GM18511 (cell line): ENCODE data around the gene RNF125.
A peak's percentile ranks its signal among the peaks of the same experiment; 100 is the strongest.

ENCODE experiments used
- ATAC-seq: cut with Tn5 transposase; IDR thresholded peaks from one replicate; pipeline ENCODE4 v1.9.1; 2021; ENCODE audit warnings: mild to moderate bottlenecking, moderate library complexity; ENCODE audit not compliant: unreplicated experiment

The RNF125 gene

DNA sequence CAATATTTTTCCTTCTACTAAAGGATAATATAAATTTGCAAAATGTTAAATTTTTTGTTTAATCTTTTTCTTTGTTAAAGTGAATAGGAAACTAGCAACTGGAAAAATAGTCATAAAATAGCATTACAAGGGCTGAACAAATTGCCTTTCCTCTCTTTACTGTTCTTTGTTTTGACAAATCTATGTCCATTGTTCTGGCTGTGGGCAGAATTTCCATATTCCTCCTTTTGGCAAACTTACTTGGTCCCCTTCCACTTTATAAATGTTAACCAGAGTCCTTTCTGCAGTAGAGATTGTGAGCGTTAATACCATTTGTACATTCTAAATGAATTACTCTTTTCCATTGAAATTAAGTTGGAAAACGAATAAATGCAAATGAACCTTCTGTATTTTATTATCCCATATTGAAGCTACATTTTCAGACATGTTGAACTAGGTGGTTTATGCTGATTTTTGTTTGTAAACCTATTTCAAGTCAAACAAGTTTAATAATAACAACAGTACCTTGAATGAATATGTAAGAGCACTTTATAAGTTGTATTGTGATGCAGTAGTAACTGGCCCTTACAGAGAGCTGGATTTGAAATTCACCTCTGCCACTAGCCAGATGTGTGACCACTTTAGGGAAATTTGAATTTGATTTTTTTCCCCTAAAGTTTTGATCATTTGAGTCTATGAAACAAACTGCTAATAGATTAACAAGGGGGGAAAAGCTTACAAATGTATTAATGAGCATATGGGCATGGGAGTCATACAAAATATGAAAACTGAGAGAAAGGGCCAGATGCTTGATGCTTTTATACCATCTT lies 3.3 kb downstream of the RNF125 start:
- no peak for ATAC-seq

DNA sequence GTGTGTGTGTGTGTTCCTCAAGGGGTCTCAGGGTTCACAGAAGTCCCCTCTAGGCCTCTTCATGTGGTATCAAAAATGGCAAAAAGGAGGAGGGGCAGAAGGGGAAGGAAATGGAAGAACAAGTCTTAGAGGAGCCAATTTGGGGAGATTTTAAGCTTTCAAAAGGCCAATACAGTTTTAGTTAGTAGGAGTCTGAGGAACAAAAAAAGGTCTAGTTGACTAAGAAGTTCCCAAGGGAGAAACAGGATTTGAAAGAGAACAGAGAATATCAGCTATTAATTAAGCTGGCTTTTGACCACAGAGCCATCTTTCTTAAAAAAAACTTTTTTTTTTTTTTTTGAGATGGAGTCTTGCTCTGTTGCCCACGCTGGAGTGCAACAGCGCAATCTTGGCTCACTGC lies 7.1 kb downstream of the RNF125 start:
- no peak for ATAC-seq

DNA sequence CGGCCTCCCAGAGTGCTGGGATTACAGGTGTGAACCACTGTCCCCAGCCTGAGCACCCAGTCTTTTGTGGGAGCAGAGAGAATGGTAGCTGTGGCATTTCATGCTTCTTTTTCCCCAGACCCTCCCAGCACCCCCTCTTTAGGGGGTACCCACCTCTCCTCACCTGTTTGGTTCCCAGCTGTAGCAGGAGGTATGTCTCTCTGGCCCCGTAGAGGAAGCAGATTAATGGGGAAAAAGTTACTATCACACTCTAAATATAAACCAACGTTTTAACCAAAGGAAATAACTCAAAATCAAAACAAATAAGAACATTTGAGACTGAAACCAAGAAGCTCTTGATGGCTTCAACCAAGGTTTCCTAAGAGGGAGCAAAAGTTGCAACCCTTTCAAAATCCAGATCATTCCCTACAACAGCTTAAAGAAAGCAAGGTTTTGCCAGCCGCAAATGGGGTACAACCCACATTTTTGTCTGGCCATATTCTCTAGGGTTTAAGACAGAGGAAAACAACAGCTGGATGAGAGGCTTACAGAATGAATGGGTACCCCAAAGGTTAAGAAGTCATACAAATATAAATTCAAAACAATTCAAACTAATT lies 8.0 kb downstream of the RNF125 start:
- ATAC-seq = no peak

DNA sequence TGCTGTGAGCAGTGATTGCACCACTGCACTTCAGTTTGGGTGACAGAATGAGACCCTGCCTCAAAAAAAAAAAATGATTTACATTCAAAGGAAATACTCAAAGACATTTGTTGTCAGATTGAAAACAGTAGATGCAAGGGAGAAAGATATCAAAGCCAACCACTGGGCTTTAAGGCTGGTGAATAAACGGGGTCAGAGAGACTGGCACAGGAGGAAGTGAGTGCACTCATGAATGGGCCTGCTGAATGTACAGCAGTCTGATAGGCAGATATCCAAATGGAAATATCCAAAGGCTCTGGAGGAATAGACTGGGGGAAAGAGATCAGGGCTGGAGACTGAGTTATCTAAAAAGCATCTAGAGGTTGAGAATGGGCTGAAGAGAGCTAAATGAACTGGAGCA lies 10.9 kb downstream of the RNF125 start:
- no peak for ATAC-seq

DNA sequence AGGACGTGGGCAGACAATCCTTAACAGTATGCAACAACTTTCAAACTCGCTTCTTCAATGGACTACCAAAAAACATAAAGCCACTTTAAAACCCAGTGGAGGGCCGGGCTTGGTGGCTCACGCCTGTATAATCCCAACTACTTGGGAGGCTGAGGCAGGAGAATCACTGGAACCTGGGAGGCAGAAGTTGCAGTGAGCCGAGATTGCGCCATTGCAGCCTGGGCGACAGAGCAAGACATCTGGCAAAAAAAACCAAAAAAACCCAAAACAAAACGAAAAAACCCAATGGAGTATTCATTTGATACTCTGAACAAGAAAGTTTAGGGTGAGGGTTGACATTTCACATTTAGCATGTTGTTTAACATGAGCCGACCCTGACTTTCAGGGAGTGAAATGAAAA lies 14.0 kb downstream of the RNF125 start:
- no peak for ATAC-seq

DNA sequence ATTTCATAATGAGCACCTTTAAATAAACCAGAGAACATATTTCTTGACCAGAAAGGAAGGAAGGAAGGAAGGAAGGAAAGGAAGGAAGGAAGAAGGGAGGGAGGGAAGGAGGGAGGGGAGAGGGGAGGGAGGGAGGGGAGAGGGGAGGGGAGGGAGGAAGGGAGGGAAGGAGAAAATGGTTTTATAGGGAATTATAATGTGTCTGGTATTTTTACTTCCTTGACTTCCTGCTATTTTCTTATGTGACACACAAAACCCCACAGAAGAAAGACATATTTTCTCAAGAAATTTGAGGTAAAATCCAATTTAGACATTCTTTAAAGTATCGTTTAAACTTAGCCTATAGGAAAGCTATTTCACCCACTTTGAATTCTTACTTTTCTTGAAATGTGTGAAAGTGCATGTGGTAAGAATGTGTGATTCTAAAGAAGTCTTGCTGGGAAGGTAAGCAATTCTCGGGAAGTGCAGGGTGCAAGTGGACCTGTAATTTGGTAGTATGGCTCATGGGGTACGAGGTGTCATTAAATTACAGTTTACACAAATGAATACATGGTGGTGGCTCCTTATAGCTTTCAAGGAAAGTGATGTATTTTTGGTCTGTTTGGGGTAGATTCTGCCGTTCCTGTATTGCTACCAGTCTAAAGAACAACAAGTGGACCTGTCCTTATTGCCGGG lies 18.0 kb downstream of the RNF125 start:
- ATAC-seq = no peak

DNA sequence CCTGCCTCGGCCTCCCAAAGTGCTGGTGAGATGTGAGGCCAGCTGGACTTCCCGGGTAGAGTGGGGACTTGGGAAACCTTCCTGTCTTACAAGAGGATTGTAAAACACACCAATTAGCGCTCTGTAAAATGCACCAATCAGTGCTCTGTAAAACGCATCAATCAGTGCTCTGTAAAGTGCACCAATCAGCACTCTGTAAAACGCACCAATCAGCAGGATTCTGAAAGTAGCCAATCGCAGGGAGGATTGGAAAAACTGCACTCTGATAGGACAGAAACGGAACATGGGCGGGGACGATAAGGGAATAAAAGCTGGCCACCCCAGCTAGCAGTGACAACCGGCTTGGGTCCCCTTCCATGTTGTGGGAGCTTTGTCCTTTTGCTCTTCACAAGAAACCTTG lies 19.0 kb downstream of the RNF125 start:
- ATAC-seq = no peak

DNA sequence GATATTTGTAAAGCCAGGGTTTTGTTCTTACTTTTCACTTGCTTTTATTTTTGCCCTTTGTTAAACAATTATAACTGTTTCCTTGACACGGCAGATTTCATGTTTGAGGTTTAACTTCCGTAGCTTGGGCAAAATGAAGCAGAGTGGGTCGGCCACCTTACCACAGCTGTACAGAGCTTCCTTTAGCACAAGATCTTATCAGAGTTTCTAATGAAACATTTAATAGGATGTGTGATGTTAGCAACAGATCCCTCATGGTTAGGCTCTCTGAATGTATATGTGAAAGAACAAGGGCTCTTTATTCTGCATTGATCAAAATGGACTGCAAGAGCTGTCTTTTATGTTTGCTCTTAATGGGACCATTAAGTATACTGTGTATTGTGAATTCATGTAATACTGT lies 22.3 kb downstream of the RNF125 start:
- peak; percentile 71 for ATAC-seq

DNA sequence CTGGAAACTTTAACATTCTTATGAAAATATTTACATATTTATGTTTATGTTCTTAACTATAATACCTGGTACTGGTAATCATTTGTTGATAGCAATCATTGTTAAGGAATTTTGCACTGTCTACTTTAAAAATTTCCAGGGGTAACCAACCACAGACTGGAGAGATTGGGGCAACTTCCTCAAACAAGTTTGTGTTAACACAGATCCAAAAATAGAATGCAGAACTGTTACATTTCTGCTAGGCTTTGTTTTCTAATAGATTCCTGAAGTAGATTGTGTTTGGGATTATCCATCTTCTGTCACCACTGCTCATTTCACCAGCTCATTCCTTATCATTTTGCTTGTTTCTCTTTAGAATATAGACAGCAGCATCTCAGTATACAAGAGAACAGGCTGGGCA lies 23.7 kb downstream of the RNF125 start:
- ATAC-seq = no peak

DNA sequence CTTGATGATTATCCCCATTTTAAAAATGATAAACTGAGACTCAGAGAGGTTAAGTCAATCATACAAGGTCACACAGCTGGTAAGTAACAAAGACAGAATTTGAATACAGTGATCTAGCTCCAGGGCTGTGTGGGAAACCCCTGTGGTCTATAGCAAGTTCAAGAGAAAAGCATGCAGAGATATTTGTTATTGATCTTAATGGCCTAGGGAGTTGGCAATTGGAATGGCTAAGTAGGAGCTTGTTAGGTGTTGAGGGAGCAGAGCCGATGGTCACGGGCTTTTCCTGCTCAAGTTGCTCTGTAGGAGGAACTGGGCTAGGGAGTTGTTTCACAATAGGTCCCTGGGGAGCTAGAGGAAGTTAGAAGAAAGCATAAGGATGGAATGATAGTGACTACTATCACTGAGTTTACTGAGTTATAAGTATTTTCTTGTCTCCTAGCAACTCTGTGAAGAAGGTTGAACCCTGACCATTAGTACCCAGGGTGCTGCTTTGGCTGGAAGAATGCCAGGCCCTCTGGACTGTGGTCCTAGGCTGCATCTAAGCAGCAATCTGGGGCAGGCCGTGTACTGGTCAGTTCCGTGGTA lies 30.0 kb downstream of the RNF125 start:
- ATAC-seq = peak; percentile 69

DNA sequence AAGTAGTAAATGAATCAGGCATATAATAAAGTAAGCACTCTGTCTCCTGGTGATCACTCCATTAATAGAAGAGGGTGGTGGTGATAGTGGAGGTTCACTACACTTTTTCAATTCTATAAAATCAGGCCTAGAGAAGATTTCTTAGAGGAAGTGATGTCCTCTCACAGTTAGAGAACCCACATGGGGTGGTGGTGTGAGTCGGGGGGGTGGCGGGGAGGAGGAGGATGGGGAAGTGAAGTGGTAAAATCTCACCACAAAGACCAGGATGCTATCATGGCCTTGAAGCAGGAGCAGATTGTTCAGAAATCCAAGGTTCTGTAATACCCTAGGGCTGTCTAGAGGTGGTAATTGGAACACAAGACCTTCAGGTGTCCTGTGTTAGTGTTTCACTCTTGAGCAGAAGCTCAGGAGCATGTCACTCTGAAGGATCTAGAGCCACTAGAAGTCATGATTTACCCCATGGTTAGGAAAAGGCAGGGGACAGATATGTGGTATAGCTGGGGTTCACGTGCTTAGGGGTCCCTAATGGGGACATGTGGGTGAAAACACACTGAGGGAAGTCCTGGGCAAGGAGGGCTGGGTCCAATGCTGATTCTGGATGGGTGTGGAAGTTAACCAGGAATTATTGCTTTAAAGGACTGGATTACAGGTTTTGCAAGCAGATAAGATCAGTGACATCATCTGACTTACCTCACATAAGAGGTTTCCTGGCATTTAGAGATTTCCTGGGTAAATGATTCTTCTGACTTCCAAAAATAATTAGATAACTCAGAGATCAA lies 31.0 kb downstream of the RNF125 start:
- ATAC-seq = no peak

DNA sequence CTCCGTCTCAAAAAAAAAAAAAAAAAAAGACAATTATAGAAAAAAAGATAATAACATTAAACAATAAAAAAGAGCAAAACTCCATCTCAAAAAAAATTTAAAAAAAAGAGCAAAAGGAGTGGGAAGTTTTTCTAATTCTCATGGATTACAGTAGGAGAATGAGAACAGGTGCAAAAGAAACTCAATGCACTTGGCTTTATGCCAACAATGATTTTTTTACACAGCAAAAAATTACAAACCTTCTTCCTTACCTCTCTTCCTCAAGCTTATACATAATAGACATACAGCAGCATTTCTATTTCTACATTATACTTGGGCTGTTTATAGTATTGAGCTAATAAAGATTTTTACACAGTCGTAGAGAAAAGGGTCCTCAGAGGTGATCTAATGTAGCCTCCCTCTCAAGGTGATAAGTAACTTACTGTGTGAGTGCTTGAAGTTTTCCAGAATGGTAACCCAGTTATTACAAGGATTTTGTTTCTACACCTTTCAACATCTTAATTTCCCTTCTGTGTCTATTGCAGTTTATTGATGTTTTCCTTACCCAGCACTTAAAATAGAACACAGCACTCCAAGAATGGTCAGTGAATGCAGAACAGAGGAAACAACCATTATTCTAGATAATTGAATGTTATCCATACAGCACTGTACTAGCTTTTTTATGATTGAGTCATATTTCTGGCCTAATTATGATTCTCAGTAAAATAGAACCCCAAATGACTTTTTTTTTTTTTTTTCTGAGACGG lies 38.2 kb downstream of the RNF125 start:
- ATAC-seq = no peak

DNA sequence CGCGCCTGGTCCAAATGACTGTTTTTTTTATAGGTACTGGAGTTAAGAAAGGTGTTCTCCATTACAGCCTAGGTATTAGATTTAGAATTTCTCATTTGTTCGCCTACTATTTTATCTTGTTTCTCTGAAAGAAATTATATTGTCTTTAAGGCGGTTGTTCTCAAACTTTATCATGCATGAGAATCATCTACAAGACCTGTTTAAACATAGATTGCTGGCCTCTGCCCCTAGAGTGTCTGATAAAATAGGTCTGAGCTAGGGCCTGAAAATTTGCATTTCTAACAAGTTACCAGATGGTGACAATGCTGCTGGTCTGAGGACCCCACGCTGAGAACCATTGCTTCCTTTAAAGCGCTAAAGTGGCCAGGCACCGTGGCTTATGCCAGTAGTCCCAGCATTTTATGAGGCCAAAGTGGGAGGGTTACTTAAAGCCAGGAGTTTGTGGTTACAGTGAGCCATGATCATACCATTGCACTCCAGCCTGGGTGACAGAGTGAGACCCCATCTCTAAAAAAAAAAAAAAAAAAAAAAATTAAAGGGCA lies 39.1 kb downstream of the RNF125 start:
- ATAC-seq = no peak

DNA sequence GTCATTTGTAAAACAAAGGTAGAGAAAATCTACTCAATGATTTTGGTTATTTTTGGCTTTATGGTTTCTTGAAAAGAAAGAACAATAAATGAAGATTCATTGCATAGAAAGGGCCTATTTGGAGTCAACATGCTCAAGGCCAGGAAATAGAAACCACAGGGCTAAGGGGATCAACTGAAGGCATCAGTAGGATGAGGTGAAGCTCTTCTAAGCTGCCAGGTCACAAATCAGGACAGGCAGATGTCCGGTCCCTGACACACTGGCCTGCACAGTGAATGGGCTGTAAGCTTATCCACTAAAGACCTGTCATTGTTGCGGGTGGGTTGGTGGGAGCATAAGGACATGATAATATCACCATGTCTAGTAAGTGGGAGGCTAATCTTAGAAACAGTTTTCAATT lies 41.4 kb downstream of the RNF125 start:
- no peak for ATAC-seq

DNA sequence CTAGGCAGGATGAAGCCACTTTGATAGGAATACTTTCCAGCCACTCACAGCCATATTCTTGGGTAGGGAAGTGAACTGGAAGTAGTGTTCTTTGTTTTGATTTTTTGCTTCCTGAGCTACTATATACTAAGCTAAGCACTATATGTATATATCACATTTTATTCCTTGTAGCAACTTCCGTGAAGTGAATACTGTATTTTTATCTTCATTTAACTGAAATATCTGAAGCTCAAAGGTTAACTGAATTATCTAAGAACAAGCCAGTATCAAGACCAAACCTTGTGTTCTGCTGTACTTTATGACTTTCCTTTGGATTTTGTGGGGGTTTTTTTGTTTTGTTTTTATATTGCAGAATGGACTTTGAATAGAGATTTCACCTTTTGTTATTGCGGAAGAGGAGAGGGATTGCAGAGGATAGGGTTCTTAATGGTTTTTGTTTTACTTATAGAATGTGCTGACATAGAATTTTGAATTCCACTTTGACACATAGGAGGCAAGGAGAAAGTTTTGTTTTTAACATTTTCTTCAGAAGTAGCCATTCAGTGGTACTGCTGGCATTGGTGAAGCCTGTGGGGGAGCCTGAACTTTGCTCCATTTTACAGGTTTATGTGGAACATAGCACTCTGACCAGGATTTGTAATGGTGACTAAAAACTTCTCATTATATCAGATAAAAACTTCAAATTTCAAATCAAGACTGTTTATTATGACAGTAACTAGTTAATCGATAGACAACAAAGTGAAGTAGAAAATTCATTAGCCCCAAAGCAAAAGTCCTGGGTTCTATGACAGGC lies 48.9 kb downstream of the RNF125 start:
- ATAC-seq = no peak

DNA sequence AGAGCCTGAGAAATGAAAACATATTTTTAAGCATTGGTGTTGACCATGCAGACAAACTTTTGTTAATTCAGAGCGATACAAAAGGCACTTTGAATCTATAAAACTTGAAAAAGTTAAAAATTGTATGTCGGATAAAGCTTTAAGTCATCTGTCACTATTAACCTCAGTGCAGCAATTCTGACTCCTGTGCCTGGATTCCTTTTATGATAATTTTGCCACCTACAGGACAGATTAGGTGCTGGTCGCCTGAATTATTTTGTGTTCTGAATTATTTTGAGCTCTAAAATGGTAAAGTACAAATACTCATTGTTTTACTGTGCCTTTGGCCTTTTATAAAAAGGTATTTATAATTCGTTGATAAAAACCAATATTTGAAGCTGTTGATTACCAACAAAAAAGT lies 53.7 kb downstream of the RNF125 start:
- ATAC-seq = peak; percentile 82

DNA sequence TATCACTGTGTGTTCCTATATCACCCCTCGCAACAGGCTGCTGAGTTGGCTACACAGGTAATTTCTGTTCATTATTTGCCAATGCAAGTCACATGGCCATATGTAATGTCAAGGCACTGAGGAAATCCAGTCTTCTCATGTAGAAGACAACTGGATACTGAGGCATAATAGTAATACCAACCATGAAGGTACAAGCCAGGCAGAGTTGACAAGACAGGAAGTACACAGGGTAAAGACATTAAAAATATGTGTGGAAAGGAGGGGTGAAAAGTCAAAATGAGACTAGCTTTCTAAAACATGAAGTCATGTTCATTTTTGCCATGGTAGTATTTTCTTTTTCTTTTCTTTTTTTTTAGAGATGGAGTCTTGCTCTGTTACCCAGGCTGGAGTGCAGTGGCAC lies 55.6 kb downstream of the RNF125 start:
- ATAC-seq = no peak

DNA sequence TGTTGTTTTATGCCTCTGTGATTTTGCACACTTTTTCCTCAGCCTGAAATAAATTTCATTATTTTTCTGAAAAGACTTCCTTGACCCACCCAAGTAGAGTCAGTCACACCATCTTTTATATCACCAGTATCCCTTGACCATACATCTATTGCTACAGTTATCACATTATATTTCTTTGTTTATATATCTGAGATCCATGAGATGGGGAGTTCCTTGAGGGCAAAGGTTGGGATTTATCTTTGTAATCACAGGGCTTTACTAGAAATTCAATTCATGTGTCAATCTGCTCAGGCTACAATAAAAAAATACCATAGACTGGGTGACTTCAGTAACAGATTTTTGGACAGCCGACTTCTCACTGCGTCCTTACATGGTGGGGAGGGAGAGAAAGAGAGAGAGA lies 60.2 kb downstream of the RNF125 start:
- no peak for ATAC-seq

DNA sequence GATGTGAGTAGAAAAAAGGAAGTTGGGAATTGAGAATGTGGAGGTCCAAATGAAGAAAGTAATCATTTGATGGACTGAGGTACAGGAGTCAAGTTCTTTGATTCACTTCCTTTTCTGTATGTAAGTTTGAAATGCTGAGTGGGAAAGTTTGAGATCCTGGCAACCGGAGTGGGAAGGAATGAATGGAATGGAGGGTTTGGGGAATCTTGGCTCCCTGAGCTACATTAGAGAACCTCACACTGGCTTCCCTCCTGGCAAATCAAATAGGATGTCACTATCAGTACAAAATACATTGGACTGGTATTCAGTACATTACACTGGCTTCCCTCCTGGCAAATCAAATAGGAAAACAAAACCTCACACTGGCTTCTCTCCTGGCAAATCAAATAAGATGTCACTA lies 63.3 kb downstream of the RNF125 start:
- ATAC-seq = no peak
